H9 (cell line): ENCODE results near the gene GRIA2. TPM values are rescaled to one million over a fixed set of nuclear protein-coding genes. Genes with fewer than 3 reads are reported as not detected.

Experiments used
- DNase-seq: peaks from one replicate; pipeline ENCODE4 v3.0.0-alpha.2; 2017
- H2AFZ ChIP-seq: one replicate; pipeline ENCODE4 v1.6.1; 2013; ENCODE audit warnings: mild to moderate bottlenecking, low read length, control low read depth, moderate library complexity
- H2AK5ac ChIP-seq: 2 replicates; pipeline ENCODE4 v1.6.1; 2013; ENCODE audit warnings: low read length, control low read depth, mixed read lengths; ENCODE audit not compliant: insufficient read length
- H2BK120ac ChIP-seq: one replicate; pipeline ENCODE4 v1.6.1; 2013; ENCODE audit warnings: low read depth, mild to moderate bottlenecking, low read length, control low read depth, inconsistent platforms; ENCODE audit not compliant: poor library complexity, severe bottlenecking
- H2BK12ac ChIP-seq: 2 replicates; pipeline ENCODE4 v1.6.1; 2013; ENCODE audit warnings: low read length, control low read depth, mixed read lengths, low read depth; ENCODE audit not compliant: insufficient read length
- H2BK15ac ChIP-seq: 2 replicates; pipeline ENCODE4 v1.6.1; 2013; ENCODE audit warnings: low read depth, low read length, control low read depth
- H2BK20ac ChIP-seq: one replicate; pipeline ENCODE4 v1.6.1; 2013; ENCODE audit warnings: low read depth, mild to moderate bottlenecking, low read length, control low read depth, inconsistent platforms; ENCODE audit not compliant: poor library complexity, severe bottlenecking
- H2BK5ac ChIP-seq: 2 replicates; pipeline ENCODE4 v1.6.1; 2013; ENCODE audit warnings: low read length, control low read depth, mixed read lengths; ENCODE audit not compliant: insufficient read length
- H3K14ac ChIP-seq: 2 replicates; pipeline ENCODE4 v1.6.1; 2013; ENCODE audit warnings: low read length, control low read depth; ENCODE audit not compliant: insufficient read depth
- H3K18ac ChIP-seq: 2 replicates; pipeline ENCODE4 v1.6.1; 2013; ENCODE audit warnings: low read depth, mild to moderate bottlenecking, mixed read lengths, low read length, control low read depth; ENCODE audit not compliant: insufficient read length
- H3K23ac ChIP-seq: 2 replicates; pipeline ENCODE4 v1.6.1; 2013; ENCODE audit warnings: low read length, control low read depth, mixed read lengths, low read depth; ENCODE audit not compliant: insufficient read length
- H3K23me2 ChIP-seq: 2 replicates; pipeline ENCODE4 v1.6.1; 2013; ENCODE audit warnings: low read depth, mild to moderate bottlenecking, mixed read lengths, low read length, control low read depth; ENCODE audit not compliant: insufficient read length, poor library complexity, severe bottlenecking
- H3K27ac ChIP-seq: 2 replicates; pipeline ENCODE4 v1.5.1; 2013; ENCODE audit warnings: low read length, control low read depth, mixed read lengths, low read depth; ENCODE audit not compliant: insufficient read length
- H3K27me3 ChIP-seq: 2 replicates; pipeline ENCODE4 v1.6.1; 2013; ENCODE audit warnings: low read length, control low read depth, inconsistent platforms; ENCODE audit not compliant: insufficient read depth
- H3K4ac ChIP-seq: 2 replicates; pipeline ENCODE4 v1.6.1; 2013; ENCODE audit warnings: low read depth, mild to moderate bottlenecking, control low read depth, inconsistent platforms, low read length, moderate library complexity
- H3K4me1 ChIP-seq: 2 replicates; pipeline ENCODE4 v1.6.1; 2013; ENCODE audit warnings: low read length, control low read depth, inconsistent platforms; ENCODE audit not compliant: insufficient read depth
- H3K4me2 ChIP-seq: 2 replicates; pipeline ENCODE4 v1.6.1; 2013; ENCODE audit warnings: low read length, control low read depth, mixed read lengths; ENCODE audit not compliant: insufficient read length, insufficient read depth
- H3K56ac ChIP-seq: 2 replicates; pipeline ENCODE4 v1.6.1; 2013; ENCODE audit warnings: low read depth, mild to moderate bottlenecking, mixed read lengths, low read length, control low read depth; ENCODE audit not compliant: insufficient read length
- H3K79me1 ChIP-seq: 2 replicates; pipeline ENCODE4 v1.6.1; 2013; ENCODE audit warnings: low read depth, mild to moderate bottlenecking, moderate library complexity, low read length, control low read depth, inconsistent platforms; ENCODE audit not compliant: insufficient read depth, poor library complexity, severe bottlenecking
- H3K79me2 ChIP-seq: 2 replicates; pipeline ENCODE4 v1.6.1; 2013; ENCODE audit warnings: low read length, control low read depth, inconsistent platforms; ENCODE audit not compliant: insufficient read depth
- H3K9ac ChIP-seq: 2 replicates; pipeline ENCODE4 v1.6.1; 2013; ENCODE audit warnings: low read length, control low read depth, mixed read lengths; ENCODE audit not compliant: insufficient read length; ENCODE audit errors: extremely low read depth
- H3K9me3 ChIP-seq: one replicate; pipeline ENCODE4 v1.6.1; 2013; ENCODE audit warnings: low read depth, low read length, inconsistent platforms; ENCODE audit not compliant: control insufficient read depth
- H3T11ph ChIP-seq: one replicate; pipeline ENCODE4 v1.6.1; 2013; ENCODE audit warnings: mild to moderate bottlenecking, low read length, control low read depth, inconsistent platforms
- H4K20me1 ChIP-seq: one replicate; pipeline ENCODE4 v1.6.1; 2013; ENCODE audit not compliant: control insufficient read depth, insufficient read length, insufficient read depth
- H4K5ac ChIP-seq: 2 replicates; pipeline ENCODE4 v1.6.1; 2013; ENCODE audit warnings: low read depth, mild to moderate bottlenecking, mixed read lengths, low read length, control low read depth; ENCODE audit not compliant: insufficient read length
- H4K8ac ChIP-seq: replicated peaks from 2 replicates; pipeline ENCODE4 v1.6.1; 2013; ENCODE audit warnings: low read length, control low read depth, mixed read lengths, low read depth; ENCODE audit not compliant: insufficient read length
- H4K91ac ChIP-seq: 2 replicates; pipeline ENCODE4 v1.6.1; 2013; ENCODE audit warnings: low read depth, mild to moderate bottlenecking, moderate library complexity, mixed read lengths, low read length, control low read depth; ENCODE audit not compliant: insufficient read length
- H3K27ac Mint-ChIP-seq, 3 experiments: 2 replicates in 2 of 3; 3 replicates in 1 of 3; pipeline ENCODE4 v1.8.0; 2020 to 2021; ENCODE audit warnings: mixed read lengths in 3 of 3, mild to moderate bottlenecking in 1 of 3, moderate library complexity in 1 of 3
- H3K27me3 Mint-ChIP-seq: 2 replicates; pipeline ENCODE4 v1.8.0; 2021; ENCODE audit warnings: low read depth, mild to moderate bottlenecking, moderate library complexity, mixed read lengths
- H3K36me3 Mint-ChIP-seq, 3 experiments: 2 replicates in 2 of 3; 3 replicates in 1 of 3; pipeline ENCODE4 v1.8.0; 2020 to 2021; ENCODE audit warnings: low read depth in 3 of 3, mixed read lengths in 3 of 3; ENCODE audit not compliant: insufficient read depth in 1 of 3
- H3K4me1 Mint-ChIP-seq, 2 experiments: 2 replicates each; pipeline ENCODE4 v1.8.0; 2020; ENCODE audit warnings: mixed read lengths in 2 of 2
- H3K4me3 Mint-ChIP-seq, 2 experiments: 2 replicates in 1 of 2; 3 replicates in 1 of 2; pipeline ENCODE4 v1.8.0; 2020 to 2021; ENCODE audit warnings: mild to moderate bottlenecking in 2 of 2, mixed read lengths in 2 of 2, moderate library complexity in 1 of 2
- H3K9me3 Mint-ChIP-seq, 2 experiments: 2 replicates in 1 of 2; 3 replicates in 1 of 2; pipeline ENCODE4 v1.8.0; 2020; ENCODE audit warnings: mild to moderate bottlenecking in 2 of 2, mixed read lengths in 2 of 2, moderate library complexity in 1 of 2
- CTCF ChIP-seq: fragments of 200-600 bp; sonication (generic); conservative IDR thresholded peaks from 3 replicates; pipeline ENCODE4 v1.8.0; 2021; ENCODE audit warnings: antibody characterized with exemption, mild to moderate bottlenecking
- total RNA-seq: library from RNA; stranded (reverse); gene quantifications from 2 replicates; pipeline ENCODE4 v1.2.1, GENCODE V29; 2021

Gene GRIA2
- total RNA-seq, 1 experiment from 2014 or later: not detected

GRCh38 chr4:157242871-157243270 is 22.3 kb downstream of the GRIA2 start:
- Mint-ChIP-seq H3K27me3 (no peaks in the 10 kb centered on the region; the same call in 1 of the 2 replicates), H3K4me1 (peaks cover 6 to 9% of the 10 kb centered on the region in 2 experiments), H3K9me3 (no peaks in the 10 kb centered on the region), H3K4me3 (no peak overlapping the region), H3K36me3 (no peaks in the 10 kb centered on the region), H3K27ac (no peak overlapping the region)
- Histone ChIP-seq H2BK120ac (no peak overlapping the region), H3K27ac (no peak overlapping the region), H2AFZ (no peak overlapping the region), H3K56ac (no peak overlapping the region), H2BK12ac (no peak overlapping the region), H3K79me2 (no peaks in the 10 kb centered on the region), H4K20me1 (no peaks in the 10 kb centered on the region), H3K27me3 (no peaks in the 10 kb centered on the region), H2AK5ac (no peak overlapping the region), H3K9me3 (no peaks in the 10 kb centered on the region), H2BK15ac (no peak overlapping the region), H3K23ac (no peak overlapping the region), H3K9ac (no peak overlapping the region), H3K4me1 (no peaks in the 10 kb centered on the region), H3K4me2 (no peak overlapping the region), H3K14ac (no peak overlapping the region), H3K18ac (no peak overlapping the region), H4K8ac (no peak overlapping the region), H4K5ac (no peak overlapping the region), H3K23me2 (no peaks in the 10 kb centered on the region), H2BK5ac (no peak overlapping the region), H3T11ph (no peak overlapping the region), H2BK20ac (no peak overlapping the region), H3K79me1 (no peaks in the 10 kb centered on the region), H4K91ac (no peak overlapping the region), H3K4ac (no peak overlapping the region)
- no peak for TF ChIP-seq CTCF
- DNase-seq: no peak
